ENCODE data around the gene UTP4. TPM values are rescaled to one million over a fixed set of nuclear protein-coding genes. Genes with fewer than 3 reads are reported as not detected.
"Not testable (repeated sequence)": the region's sequence is repeated elsewhere in the genome, so short reads cannot be mapped to it uniquely, and the experiment has no call there.

UTP4 gene
- polyA plus RNA-seq, 10 donors: 30.3 to 40.9 (median 35.4) TPM

DNA sequence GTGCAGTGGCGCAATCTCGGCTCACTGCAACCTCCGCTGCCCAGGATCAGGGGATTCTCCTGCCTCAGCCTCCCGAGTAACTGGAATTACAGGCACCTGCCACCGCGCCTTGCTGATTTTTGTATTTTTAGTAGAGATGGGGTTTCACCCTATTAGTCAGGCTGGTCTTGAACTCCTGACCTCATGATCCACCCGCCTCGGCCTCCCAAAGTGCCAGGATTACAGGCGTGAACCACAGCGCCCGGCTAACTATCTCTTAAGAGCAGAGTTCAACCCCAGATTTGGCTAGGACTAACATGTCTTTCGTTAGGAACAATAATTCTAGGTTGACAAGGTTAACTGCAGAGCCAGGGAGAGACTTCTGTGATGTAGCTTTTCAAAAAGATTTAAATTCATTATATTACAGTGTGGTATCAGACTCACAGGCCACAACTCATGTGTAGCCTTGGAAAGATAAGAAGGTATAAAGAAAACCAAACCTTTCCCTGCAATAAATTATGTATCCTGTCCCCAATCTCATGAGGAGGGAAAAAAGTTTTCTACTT is 4.4 kb upstream of the UTP4 start:
- DNase-seq: no peak

DNA sequence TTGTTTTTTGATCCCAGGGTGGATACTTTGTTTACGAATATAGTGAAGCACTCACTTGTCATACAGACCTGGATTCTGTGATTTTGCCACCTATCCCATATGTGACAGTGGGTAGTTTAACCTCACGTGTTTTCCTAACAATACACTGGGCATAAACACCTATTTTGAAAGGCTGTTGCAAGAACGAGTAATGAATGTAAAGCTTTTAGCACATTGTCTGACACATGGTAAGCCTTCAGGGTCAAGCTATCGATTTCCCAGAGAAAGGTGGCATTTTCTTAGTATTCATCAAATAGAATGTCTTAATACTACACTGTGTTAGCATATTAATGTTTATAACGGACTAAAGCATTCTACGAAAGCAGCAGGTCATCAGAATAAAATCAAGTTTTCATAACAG is 2.0 kb upstream of the UTP4 start:
- DNase-seq: no peak

DNA sequence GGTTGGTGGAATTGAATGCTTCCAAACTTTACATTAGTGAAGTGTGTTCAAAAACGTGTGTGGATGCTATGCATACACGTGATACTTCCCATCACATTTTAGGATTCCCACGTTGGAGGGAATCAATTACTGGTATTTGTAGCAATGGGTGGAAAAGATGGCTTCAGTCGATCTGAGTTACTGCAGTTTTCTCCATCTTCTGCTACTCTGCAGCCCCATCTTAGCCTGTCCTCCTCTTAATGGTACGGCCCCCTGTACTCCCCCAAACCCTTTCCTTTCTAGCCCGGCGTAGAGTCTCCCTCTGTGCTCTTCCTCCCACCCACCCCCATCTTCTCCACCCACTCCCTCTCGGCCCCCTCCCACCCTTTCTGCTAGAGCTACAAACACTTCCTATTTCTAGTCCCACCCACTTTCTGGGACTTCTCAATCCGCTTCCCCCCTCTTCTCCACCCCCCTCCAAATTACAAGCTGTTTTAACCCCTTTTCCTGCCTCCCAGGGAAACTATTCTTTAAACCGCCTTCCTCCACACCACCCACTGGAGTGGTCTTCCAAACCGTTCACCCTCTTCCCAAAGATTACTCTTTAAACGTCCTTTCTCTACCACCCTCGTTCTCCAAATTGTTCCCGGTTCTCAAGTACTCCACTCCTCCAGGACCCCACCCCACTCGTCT is 1.1 kb upstream of the UTP4 start:
- DNase-seq: peak; percentile 33 to 75 (median 58)

DNA sequence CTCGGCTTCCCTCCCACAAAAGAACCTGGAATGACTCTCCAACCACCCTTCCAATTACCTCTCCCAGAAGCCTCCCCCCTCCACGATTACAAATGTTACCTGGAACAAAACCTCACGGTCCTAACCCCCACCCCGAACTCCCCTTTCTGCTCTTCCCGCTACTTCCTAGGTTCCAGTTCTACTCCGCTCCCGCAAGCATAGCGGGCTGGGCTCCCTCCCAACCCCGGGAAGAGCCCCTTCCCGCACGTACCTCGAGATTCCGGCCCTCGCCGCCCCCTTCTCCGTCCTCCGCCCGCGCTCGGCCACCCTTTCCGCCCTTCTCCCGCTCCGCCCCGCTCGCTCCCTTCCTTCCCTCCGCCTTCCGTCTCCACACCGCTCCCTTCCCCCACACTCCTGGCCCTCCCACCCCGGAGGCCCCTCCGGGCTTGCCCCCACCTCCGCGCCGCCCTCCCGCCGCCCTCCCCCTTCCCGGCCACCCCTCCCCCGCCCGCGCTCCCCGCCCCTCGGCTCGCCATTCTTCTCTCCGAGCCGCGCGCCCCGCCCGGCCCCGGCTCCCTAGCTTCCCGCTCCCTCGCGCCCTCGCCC is 518 bp upstream of the UTP4 start:
- DNase-seq: peak; percentile 75 to 92 (median 88)

DNA sequence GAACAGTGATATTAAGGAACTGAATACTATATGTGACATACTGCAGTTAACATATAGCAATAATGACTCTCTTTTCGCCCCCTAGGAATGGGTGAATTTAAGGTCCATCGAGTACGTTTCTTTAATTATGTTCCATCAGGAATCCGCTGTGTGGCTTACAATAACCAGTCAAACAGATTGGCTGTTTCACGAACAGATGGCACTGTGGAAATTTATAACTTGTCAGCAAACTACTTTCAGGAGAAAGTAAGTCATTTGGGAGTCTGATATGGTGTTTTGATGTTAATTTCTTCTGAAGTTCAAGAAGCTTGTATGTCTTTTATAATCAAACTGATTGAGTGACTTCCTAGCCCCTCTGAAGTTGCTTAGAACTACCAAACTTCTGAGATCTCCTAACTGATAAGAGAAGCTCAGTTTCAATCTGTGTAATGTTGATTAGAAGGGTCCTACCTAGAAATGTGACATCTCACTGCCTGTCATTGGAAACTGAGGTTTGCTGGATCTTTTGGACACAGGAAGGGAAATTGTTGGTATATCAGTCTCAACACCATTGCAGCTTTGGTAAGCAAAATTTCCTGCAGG is 1.0 kb downstream of the UTP4 start:
- no peak for DNase-seq

DNA sequence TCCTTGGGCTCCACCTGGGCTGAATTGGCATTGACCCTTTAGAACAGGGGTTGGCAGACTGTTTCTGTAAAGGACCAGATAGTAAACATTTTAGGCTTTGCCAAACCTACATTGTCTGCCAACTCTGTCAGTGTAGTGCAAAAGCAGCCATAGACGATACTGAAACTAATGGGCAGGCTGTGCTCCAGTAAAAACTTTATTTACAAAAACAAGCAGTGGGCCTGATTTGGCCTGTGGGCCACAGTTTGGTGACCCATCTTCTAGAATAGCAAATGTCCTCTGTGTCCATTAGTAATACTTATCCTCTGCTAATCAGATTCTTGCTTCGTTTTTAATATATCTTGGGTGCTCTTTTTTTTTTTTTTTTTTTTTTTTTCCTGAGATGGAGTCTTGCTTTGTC is 6.2 kb downstream of the UTP4 start:
- no peak for DNase-seq

DNA sequence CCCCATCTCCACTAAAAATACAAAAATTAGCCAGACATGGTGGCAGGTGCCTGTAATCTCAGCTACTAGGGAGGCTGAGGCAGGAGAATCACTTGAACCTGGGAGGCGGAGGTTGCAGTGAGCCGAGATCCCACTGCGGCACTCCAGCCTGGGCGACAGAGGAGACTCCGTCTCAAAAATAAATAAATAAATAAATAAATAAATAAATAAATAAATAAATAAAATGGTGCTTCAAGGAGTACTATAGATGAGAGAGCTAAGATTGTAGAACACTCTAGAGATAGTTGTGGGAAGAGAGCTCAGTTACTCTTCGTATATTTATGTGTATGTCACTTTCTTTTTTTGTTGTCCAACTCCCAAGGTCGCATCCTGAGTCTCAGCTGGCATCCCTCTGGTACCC is 7.0 kb downstream of the UTP4 start:
- DNase-seq: not testable (repeated sequence)

DNA sequence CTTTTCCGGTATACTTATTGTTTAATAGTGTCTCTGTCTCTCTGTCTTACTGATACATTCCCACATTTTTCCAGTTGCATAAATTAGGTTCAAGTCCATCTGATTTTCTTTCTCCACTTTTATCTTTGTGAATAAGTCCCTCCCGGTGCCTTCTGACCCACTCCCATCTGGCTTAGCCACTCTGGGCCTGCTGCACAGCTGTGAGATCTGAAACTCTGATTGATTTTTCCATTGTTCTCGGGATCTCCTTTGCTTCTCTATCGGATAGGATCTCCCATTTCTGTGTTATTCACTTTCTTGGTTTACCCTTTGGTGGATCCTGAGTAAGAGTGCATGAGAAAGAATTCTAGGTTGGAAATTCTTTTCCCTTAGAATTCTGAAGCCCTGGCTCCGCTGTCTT is 8.6 kb downstream of the UTP4 start:
- DNase-seq: no peak

DNA sequence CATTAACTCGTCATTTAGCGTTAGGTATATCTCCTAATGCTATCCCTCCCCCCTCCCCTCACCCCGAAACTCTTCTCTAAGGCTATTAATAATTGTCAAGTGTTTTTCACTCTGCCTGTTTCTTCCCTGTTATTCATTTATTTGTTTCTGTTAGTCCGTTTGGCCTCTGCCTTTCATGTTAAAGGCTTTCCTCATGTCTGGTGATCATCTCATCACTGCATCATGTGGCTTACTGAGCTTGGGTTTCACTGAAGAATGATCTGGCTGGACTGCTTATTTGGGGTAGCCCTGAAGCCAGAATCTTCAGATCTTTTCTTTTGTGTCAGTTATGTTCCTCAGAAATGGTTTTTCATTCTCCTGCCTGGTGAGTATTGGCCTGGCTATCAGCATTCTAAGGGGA is 9.5 kb downstream of the UTP4 start:
- no peak for DNase-seq

DNA sequence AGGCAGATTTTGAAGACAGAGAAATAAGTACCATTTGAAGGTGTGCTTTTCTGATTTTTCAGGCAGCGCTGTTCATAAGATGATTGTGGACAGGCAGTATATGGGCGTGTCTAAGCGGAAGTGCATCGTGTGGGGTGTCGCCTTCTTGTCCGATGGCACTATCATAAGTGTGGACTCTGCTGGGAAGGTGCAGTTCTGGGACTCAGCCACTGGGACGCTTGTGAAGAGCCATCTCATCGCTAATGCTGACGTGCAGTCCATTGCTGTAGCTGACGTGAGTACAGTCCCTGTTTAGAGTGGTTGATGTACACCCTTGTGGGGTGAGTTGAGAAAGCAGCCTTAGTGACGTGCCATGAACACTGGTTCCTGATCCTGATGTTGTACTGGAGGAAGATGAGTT is 10.7 kb downstream of the UTP4 start:
- no peak for DNase-seq

DNA sequence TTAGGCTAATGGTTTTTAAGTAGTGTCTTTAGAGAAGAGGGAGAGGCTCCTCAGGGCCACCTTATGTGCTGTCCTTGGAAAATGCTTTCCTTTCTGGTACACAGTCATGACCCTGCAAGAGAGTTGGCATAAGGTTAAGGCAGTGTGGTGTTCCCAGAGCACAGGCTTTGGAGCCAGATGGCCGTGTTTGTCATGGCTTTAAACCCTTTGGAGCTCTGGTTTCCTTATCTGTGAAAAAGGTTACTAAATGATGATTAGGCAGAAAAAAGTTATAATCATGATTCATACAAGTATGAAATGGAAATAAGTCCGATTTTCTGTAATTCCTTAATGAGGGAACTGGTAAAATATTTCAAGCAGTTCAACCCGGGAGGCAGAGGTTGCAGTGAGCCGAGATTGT is 13.2 kb downstream of the UTP4 start:
- no peak for DNase-seq

DNA sequence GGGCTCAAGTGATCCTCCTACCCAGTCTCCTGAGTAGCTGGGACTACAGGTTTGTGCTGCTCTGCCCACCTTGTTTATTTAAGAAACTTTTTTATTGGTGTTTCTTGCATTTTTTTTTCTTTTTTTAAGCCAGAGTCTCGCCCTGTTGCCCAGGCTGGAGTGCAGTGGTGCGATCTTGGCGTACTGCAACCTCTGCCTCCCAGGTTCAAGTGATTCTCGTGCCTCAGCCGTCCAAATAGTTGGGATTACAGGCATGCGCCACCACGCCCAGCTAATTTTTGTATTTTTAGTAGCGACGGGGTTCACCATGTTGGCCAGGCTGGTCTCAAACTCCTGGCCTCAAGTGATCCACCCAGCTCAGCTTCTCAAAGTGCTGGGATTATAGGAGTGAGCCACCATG is 17.2 kb downstream of the UTP4 start:
- not testable (repeated sequence) for DNase-seq

DNA sequence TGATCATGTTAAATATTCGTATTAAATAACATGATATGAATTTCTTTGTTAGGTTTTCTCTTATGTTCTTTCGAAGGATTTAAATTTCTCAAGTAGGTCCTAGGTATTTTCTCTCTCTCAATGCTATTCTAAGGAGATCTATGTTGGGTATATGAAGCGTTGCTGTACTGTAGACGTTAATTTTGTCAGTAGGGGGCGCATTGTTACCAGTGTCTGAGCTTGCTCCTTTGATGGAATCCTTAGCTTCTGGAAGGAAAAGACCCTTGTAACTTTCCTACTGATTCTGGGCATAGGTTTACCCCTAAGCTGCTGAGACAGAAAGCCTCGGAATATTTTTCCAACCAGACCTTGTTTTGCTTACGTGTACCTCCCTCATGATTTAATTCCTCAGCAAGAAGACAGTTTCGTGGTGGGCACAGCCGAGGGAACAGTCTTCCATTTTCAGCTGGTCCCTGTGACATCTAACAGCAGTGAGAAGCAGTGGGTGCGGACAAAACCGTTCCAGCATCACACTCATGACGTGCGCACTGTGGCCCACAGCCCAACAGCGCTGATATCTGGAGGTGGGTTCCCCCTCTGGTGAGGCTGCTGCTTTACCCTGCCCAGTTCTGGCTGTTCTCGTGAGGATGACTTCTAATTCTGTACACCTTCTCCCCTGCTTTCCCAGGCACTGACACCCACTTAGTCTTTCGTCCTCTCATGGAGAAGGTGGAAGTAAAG is 17.9 kb downstream of the UTP4 start:
- peak; percentile 75 to 91 (median 86) for DNase-seq

DNA sequence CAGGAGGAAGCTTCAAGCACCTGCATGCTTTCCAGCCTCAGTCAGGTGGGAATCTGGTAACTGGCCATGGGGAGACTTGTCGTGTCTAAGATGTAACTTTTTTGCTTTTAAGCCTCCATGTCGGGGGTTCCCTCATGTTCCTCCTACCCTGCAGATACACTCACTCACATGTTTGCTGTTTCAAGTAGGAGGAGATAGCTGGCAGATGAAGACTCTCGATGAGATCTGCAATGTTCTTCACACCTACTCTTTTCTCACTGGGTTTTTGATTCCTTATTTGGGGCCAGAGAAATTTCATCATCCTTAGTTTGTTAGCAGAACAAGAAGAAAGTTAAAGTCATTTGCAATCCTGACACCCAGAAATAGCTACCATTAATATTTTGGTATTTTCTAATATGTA is 24.7 kb downstream of the UTP4 start:
- no peak for DNase-seq

DNA sequence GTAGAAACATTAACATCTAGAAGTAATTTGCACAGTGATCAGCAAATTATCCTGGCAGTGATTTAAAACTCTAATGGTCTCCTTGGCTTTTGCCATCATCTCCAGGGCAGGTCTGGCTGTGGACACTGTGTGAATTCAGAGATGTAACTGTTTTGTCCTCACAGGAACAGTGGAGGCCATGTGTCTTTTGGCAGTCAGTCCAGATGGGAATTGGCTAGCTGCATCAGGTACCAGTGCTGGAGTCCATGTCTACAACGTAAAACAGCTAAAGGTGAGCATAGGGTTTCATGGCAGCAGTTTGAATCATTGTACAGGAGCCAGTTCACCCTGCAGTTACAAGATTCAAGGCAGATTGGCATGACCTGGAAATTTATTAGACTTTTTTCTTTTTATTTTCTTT is 27.7 kb downstream of the UTP4 start:
- DNase-seq: no peak

DNA sequence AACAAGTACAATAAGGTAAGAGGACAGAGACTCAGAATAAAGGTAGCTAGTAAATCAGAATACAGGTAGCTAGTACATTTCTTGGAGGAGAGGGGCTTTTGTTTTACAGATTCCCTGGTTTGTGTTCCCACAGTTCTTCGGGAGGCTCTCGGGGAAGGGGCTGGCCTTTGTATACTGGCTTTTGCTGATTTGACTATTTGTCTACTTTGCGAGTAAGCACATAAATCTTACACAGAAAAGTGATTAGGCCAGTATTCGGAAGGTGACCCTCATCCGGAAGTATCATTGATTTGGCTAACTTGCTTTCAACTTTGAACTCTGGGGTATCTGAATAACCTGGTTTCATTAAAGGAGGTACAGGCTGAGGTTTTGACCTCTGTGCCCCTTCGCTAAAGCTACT is 33.1 kb downstream of the UTP4 start:
- DNase-seq: no peak

DNA sequence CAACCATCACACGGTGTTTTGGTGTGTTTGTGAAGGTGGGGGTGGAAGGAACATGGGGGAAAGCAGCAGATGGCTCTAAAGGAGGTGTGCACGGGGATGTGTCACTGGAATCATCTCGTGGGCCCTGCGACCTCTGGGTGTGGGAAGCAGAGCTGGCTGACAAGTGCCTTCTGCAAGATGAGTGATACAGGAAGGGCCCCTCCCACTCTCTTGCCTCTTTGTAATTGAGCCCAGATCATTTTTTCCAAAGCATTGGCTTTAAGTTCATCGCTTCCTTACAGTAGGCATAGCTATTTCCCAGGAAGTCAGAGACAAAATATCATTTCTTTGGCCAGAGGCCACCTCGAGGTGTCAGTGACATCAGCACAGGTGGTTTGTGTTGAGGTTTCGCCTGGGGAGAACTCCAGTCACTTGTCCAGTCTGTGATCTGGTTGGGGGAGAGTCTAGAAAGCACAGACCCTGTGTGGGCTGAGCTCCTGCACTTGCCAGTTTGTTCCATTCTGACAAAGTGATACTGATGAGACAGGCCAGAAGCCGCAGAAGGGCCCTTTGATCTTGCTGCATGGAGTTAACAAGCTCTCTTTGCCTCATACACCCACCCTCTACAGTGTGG is 33.9 kb downstream of the UTP4 start:
- no peak for DNase-seq

DNA sequence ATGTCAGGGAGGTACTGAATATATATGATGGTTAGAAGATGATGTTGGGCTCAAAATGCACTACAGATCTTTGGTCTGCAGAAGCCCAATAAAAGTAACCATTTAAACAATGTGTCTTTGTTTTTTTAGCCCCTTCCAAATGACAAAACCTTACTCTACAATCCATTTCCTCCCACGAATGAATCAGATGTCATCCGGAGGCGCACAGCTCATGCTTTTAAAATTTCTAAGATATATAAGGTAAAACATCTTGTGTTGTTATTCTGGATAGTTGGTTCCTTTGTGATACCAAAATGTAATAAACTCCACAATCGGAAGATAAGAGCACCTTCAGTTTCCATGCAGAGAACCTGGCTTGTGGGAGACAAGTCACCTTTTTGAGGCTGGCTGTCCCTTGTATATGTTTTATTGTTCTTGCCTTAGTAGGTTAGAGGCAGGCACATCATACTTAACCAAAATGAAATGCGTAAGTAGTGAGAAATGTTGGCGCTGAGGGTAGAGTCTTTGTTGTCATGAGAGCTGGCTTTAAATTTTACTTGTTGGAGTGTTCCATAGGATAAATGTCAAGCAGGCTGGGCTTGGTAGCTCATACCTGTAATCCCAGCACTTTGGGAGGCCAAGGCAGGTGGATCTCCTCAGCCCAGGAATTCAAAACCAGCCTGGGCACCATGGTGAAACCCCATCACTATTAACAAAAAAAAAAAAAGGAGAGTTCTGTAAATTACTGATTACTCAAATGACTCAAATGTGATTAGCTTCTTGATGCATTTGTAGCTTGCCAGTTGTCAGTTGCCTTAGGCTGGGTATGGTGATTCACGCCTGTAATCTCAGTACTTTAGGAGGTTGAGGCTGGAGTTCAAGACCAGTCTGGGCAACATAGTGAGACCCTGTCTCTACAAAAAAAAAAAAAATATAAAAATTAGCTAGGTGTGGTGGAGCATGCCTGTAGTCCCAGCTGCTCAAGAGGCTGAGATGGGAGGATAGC is 34.8 kb downstream of the UTP4 start:
- no peak for DNase-seq

DNA sequence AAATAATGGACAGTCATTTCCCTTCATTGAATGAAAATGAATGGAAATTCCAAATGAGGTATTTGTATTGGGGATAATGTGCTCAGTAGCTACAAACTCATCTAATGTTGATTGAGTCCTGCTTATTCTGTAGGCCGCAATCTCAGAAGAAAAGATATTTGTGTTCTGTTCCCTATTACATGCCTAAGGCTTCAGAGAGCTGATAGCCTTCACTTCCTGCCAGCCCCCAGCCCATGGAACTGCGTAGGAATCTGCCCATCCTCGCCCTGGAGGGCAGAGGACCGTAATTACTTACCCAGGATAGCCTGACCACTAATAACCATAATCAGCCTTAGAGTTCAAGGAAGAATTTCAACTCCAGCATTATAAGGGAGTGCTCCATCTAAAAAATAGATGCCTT is 36.6 kb downstream of the UTP4 start:
- DNase-seq: no peak

DNA sequence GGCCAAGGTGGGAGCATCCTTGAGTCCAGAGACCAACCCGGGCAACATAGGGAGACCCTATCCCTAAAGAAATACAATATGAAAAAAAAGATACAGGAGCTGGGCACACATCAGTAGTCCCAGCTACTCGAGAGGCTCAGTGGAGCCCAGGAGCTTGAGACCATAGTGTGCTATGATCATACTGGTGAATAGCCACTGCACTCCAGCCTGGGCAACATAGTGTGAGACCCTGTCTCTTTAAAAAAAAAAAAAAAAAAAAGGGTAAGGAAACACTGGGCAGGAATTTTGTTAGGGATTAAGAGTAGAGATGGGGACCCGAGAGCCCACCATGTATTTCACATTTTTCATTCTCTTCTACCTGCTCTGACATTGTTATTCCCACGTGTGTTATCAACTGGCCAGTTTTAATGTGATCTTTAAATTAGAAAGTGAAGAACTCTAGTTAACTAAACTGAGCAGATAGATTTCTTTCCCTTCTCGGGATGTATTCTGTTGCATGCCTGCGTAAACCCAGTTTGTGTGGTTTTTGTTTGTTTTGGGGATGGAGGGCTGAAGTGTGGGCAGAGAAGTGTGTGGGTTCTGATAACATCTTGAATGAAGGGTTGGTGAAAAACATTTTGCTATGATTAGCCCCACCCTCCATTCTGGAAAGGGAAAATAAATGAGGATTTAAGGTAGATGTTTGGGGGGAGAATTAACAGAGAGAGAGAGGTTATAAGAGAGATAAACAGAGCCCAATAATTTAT is 37.3 kb downstream of the UTP4 start:
- DNase-seq: no peak
